ENCODE results near the gene PTDSS2.

GRCh38 chr11:501001-501682, 51.1 kb downstream of the PTDSS2 start:
- TF ChIP-seq CTCF (IDR thresholded peaks at IDR 0.05; ENCODE audit: low read length) (no peak), EZH2 (optimal IDR thresholded peaks at IDR 0.05; ENCODE audit: low read depth, low read length) (no peak), EZH2phosphoT487 (IDR thresholded peaks at IDR 0.05; ENCODE audit: low read length) (no peak)
